GM21576 (cell line): ENCODE results near the gene CEP55.

Source experiments
- ATAC-seq: cut with Tn5 transposase; IDR thresholded peaks from one replicate; pipeline ENCODE4 v1.9.1; 2021; ENCODE audit warnings: mild to moderate bottlenecking, moderate library complexity; ENCODE audit not compliant: unreplicated experiment

CEP55 gene

DNA sequence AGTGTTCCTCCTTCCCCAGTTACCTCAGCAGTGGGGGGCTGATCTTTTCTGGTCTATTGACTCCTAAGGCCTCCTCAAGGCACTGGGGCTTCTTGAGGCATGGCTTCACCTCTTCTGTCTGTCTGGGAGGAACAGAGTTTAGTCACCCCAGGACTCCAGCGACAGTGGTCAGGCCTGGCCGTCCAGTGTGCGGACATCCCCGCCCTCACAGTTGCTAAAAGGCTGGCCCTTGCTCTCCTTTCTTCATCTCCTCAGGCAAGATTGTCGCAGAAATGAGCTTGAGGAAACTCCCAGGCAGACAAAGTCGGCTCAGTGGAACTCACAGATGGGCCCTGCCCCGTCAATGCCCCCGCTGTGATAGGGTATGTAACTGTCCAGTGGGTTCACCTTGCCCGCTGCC is 63.1 kb downstream of the CEP55 start:
- no peak for ATAC-seq

DNA sequence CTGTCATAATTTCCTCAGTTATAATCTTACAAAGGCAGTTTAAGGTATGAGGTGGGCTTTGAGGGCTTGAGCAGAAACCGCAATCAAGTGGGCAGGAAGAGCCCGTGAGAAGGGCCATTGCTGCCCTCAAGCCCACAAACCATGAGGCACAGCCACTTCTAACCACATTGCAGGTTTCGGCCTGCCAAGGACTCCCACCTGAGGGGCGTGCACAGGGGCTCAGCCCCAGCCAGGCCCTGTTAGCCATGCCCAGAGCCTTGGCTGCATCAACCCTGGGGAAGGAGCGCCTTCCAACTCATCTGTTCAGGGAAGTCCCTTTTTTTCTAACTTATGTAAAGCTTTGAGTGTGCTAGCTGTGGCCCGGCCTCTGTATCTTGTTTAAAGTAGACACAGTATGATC is 64.1 kb downstream of the CEP55 start:
- no peak for ATAC-seq

- no peak for ATAC-seq
Measured at GRCh38 chr10:93565446-93565845, 69.0 kb downstream of the CEP55 start.

- ATAC-seq = no peak
Measured at GRCh38 chr10:93566435-93567276, 70.2 kb downstream of the CEP55 start, which contains the start of gene FFAR4. FFAR4 (plus strand) TSS chr10:93566665; CDS start chr10:93566721, 56 bp downstream.

GRCh38 chr10:93567277-93568104 is 71.1 kb downstream of the CEP55 start:
- no peak for ATAC-seq

GRCh38 chr10:93568105-93568390 is 71.6 kb downstream of the CEP55 start:
- ATAC-seq = no peak

DNA sequence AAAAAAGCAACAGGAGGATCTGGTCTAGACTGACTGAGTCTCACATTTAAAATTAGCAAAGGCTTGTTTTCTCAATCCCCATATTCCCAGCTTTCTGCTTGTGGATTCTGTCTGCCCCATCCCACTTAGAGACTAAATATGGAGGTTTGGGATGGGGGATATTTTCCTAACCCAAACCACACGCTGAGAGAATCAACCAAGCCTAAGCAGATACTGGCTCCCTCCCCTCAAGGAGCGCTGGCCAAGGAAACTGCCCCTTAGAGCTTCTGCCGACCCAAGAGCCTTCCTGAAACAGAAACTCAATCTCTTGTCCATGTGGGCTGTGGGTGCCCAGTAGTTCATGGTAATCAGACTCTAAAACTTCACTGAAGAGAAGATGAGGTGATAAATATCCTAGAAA is 74.0 kb downstream of the CEP55 start:
- no peak for ATAC-seq

DNA sequence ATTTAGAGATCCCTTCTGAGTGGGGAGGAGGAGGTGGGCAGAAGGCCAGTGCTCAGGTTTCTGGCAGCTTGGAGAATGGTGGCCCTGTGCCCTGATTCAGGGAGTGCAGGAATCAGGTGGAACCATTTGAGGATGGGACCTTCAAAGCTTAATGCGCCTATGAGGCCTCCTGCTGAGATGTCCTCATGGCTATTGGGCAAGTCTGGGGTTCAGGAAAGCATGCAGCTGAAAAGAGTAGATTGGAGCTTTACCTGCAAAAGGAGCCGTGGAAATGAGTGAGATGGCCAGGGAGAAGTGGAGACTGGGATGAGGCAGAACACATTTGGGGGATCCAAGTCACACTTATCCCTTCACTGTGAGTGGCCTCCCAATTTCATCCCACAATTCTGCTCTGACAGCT is 76.2 kb downstream of the CEP55 start:
- ATAC-seq = no peak

DNA sequence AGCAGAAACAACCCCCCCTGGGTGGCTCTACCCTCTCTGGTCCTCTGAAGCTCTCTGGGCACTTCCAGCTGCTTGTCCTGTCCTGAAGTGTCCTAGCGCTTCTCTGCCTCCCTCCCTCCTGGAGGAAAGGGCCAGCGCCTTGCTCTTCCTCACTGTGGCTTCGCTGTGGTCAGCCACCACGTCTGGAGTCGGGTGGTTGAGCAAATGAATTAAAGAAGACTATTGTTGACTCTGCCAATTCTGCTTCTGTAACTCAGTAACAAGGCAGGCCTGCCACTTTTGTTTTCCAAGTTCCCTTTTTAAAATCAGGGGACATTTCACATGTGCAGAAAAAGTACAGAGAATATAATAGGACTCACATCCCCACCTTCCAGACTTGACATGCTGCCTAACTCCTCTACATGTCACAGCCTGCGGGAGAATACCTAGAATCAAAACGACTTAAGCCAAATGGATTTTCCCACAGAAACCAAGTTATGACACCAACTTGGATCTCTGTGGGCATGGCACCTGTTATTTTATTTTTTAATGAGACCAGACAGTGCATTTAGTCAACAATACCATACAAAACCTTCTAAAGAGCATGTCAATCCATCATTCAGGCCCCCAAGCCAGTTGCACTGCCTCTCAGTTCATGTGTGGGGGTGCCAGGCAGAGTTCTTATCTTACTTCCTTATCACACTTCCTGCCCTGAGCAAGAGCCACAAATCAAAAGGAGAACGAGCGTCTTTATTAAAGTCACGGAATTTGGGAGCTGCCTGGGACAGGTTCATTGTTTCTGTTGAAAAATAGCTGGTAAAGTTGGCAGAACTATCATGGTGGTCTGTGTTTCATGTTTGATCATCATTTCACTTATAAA is 76.9 kb downstream of the CEP55 start:
- no peak for ATAC-seq

GRCh38 chr10:93573924-93574323 is 77.5 kb downstream of the CEP55 start:
- no peak for ATAC-seq

DNA sequence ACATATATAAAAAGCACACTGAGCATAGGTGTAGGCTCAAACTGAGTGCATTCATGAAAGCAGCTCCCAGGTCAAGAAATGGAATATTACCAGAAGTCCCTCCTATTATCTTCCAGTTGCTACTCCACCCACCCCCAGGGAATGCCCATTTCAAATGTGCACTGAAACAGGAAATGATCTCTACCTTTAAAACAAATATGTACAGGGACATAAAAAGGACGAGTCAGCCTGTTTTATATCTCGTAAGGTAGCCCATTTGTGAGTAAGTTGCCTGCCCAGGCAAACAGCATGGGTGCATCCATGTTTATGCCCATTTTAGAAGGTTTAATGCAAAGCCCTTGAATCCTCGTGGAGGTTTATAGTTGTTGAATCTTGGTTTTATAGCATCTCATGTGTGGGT is 80.5 kb downstream of the CEP55 start:
- no peak for ATAC-seq

DNA sequence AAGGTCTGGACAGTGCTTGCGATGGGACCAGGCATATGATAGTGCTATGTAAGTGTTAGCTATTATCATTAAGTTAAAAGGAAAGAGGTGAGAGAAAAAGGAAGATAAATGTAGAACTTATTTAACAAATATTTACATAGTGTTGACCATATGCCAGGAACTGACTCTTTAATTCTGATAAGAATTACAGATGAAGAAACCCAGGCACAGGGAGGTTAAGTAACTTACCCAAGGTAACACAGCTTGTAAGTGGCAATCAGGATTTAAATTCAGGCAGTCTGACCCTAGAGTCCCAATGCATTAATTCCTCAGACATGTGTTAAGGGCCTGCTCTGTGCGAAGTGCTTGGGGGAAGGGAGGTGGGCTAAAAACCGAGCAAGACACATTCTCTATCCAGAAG is 81.2 kb downstream of the CEP55 start:
- ATAC-seq = no peak
